ENCODE measurements around the gene BMPR1B. TPM values are rescaled to one million over a fixed set of nuclear protein-coding genes. Genes with fewer than 3 reads are reported as not detected.

Gene BMPR1B
- total and polyA plus RNA-seq, 2 of the 8 experiments (the other 6 are each of a cell fraction or from before 2014, with no cell fraction given): 0.14 to 1.1 TPM

GRCh38 chr4:94759767-94760211 lies 2.0 kb downstream of the BMPR1B start (continued):
- no peak for TF ChIP-seq ATF2 (IDR thresholded peaks at IDR 0.05; ENCODE audit: low read length)
- no peak for TF ChIP-seq ASH2L (IDR thresholded peaks at IDR 0.05; ENCODE audit: low read length)
- no peak for TF ChIP-seq HDAC6 (IDR thresholded peaks at IDR 0.05; ENCODE audit: low read depth, low read length)
- TF ChIP-seq CHD1 (IDR thresholded peaks at IDR 0.05; ENCODE audit: low read depth, low read length): no peak
- no peak for TF ChIP-seq CBX5 (IDR thresholded peaks at IDR 0.05; ENCODE audit: low read depth, low read length)
- TF ChIP-seq BRCA1 (IDR thresholded peaks at IDR 0.05; ENCODE audit: low read depth, low read length): no peak
- no peak for TF ChIP-seq RXRA (IDR thresholded peaks at IDR 0.05; ENCODE audit: insufficient read depth, low read depth, low read length)

Measured in H1 (cell line).